Measurements from ENCODE around the gene SMIM29. TPM values are rescaled to one million over a fixed set of nuclear protein-coding genes. Genes with fewer than 3 reads are reported as not detected.

SMIM29 gene
- total and polyA plus RNA-seq, 2 experiments from 2014 or later: 5.0 to 15.9 TPM

- TF ChIP-seq ZNF462 (CRISPR knock-in tag; IDR thresholded peaks at IDR 0.05): no peak
- no peak for TF ChIP-seq EZH2 (IDR thresholded peaks at IDR 0.05; ENCODE audit: low read depth, unreplicated experiment)
- no peak for TF ChIP-seq STAT1 (IDR thresholded peaks at IDR 0.05; ENCODE audit: unreplicated experiment)
- no peak for TF ChIP-seq EZH2phosphoT487 (IDR thresholded peaks at IDR 0.05; ENCODE audit: unreplicated experiment)
- no peak for TF ChIP-seq JUNB (IDR thresholded peaks at IDR 0.05; ENCODE audit: unreplicated experiment)
- TF ChIP-seq, protein P1, sequence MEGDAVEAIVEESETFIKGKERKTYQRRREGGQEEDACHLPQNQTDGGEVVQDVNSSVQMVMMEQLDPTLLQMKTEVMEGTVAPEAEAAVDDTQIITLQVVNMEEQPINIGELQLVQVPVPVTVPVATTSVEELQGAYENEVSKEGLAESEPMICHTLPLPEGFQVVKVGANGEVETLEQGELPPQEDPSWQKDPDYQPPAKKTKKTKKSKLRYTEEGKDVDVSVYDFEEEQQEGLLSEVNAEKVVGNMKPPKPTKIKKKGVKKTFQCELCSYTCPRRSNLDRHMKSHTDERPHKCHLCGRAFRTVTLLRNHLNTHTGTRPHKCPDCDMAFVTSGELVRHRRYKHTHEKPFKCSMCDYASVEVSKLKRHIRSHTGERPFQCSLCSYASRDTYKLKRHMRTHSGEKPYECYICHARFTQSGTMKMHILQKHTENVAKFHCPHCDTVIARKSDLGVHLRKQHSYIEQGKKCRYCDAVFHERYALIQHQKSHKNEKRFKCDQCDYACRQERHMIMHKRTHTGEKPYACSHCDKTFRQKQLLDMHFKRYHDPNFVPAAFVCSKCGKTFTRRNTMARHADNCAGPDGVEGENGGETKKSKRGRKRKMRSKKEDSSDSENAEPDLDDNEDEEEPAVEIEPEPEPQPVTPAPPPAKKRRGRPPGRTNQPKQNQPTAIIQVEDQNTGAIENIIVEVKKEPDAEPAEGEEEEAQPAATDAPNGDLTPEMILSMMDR (conservative IDR thresholded peaks at IDR 0.05; ENCODE audit: low read depth in 2 of 2): no peak
These were observed 28.3 kb upstream of the SMIM29 start (continued) for GRCh38 chr6:34276881-34277762.

- H3K27me3 ChIP-seq (ENCODE audit: insufficient read depth): no peaks in the 10 kb centered on the region
- no peaks in the 10 kb centered on the region for H3F3A ChIP-seq (replicated peaks; ENCODE audit: low read depth)
- no peak overlapping the region for H3K4me3 ChIP-seq
- DNase-seq (ENCODE audit: low spot score) (no peak), ATAC-seq (no peak)
- H3K9me3 Mint-ChIP-seq: no peaks in the 10 kb centered on the region
- no peaks in the 10 kb centered on the region for H3K79me2 ChIP-seq (replicated peaks; ENCODE audit: insufficient read depth)
- H3K4me2 ChIP-seq: no peak overlapping the region
- H4K20me1 ChIP-seq (replicated peaks; ENCODE audit: insufficient read depth): no peaks in the 10 kb centered on the region
- H3K36me3 Mint-ChIP-seq (ENCODE audit: low read depth): no peaks in the 10 kb centered on the region; the same call in 2 of the 3 replicates
- H3K27me3 Mint-ChIP-seq (ENCODE audit: insufficient read depth, low read depth, poor library complexity): peaks cover 7% of the 10 kb centered on the region
- no peaks in the 10 kb centered on the region for H3K9me2 ChIP-seq (ENCODE audit: insufficient read depth)
- H3K4me3 Mint-ChIP-seq: no peak overlapping the region
- no peak overlapping the region for H3K27ac ChIP-seq (ENCODE audit: low read depth)
- H3K4me1 Mint-ChIP-seq: peaks cover 5% of the 10 kb centered on the region; the same call in 2 of the 3 replicates
- no peak overlapping the region for H3K27ac Mint-ChIP-seq
- H2AFZ ChIP-seq: no peak overlapping the region
- no peaks in the 10 kb centered on the region for H3K36me3 ChIP-seq (ENCODE audit: insufficient read depth)
- no peaks in the 10 kb centered on the region for H3K4me1 ChIP-seq (ENCODE audit: insufficient read depth)
- TF ChIP-seq ZNF462 (CRISPR knock-in tag; IDR thresholded peaks at IDR 0.05): no peak
- TF ChIP-seq EZH2 (IDR thresholded peaks at IDR 0.05; ENCODE audit: low read depth, unreplicated experiment): no peak
These were observed 27.4 kb upstream of the SMIM29 start for GRCh38 chr6:34276191-34276590.

All from GM23338 (cell line).